Tibial nerve (tissue), 4 donors: ENCODE results near the gene LGI4. TPM values are rescaled to one million over a fixed set of nuclear protein-coding genes. Genes with fewer than 3 reads are reported as not detected.
A peak's percentile ranks its signal among the peaks of the same experiment; 100 is the strongest.

Experiments used
- DNase-seq, 2 donors: peaks; one replicate each; pipeline ENCODE4 v3.0.0-alpha.2; 2019; ENCODE audit warnings: low spot score in 2 of 2
- H3K27ac ChIP-seq, 4 donors: fragments of 200-600 bp; sonication (generic) in 3 of 4; one replicate each; pipeline ENCODE4 v1.5.1; 2017 to 2019; ENCODE audit warnings: mild to moderate bottlenecking in 1 of 4
- H3K27me3 ChIP-seq, 2 donors: fragments of 200-600 bp; sonication (generic) in 1 of 2; one replicate each; pipeline versions ENCODE4 v1.5.1 to v1.6.0; 2017 to 2019
- H3K36me3 ChIP-seq, 3 donors: fragments of 200-600 bp; sonication (generic); one replicate each; pipeline ENCODE4 v1.5.1; 2018 to 2019
- H3K4me1 ChIP-seq, 4 donors: fragments of 200-600 bp; sonication (generic) in 3 of 4; one replicate each; pipeline ENCODE4 v1.5.1; 2017 to 2019
- H3K4me3 ChIP-seq, 4 donors: fragments of 200-600 bp; sonication (generic) in 3 of 4; one replicate each; pipeline ENCODE4 v1.5.1; 2017 to 2019; ENCODE audit warnings: mild to moderate bottlenecking in 1 of 4, moderate library complexity in 1 of 4
- H3K9me3 ChIP-seq, 4 donors: fragments of 200-600 bp; sonication (generic) in 3 of 4; one replicate each; pipeline ENCODE4 v1.5.1; 2017 to 2019
- EP300 ChIP-seq, 2 donors: sonication (generic); formaldehyde crosslinking; IDR thresholded peaks; one replicate each; pipeline ENCODE4 v1.6.1; 2017; ENCODE audit warnings: antibody characterized with exemption in 2 of 2, mild to moderate bottlenecking in 1 of 2
- POLR2A ChIP-seq, 2 donors: fragments of 450-650 bp; IDR thresholded peaks; one replicate each; pipeline ENCODE4 v1.6.1; 2017; ENCODE audit warnings: antibody characterized with exemption in 2 of 2, mild to moderate bottlenecking in 2 of 2, moderate library complexity in 2 of 2
- WGBS, 2 donors: methylation state at CpG; one replicate each; pipeline ENCODE4 v1.1.5; 2018; 5-methylcytosine and 5-hydroxymethylcytosine counted together
- total RNA-seq, 4 donors: library from RNA; depleted of rRNA; stranded (reverse); fragments of >200 nt; gene quantifications; one replicate each; pipeline ENCODE4 v1.1.0, GENCODE V29; 2016
- TF ChIP-seq, protein P1 (sequence below), 5 experiments: fragments of 200-600 bp in 3 of 5; fragments of 450-650 bp in 2 of 5; sonication (generic) in 3 of 5; IDR thresholded peaks; one replicate each; pipeline ENCODE4 v1.5.1; 2016 to 2019; ENCODE audit warnings: antibody characterized with exemption in 5 of 5, mild to moderate bottlenecking in 3 of 5, moderate library complexity in 2 of 5

The LGI4 gene
- total RNA-seq, 4 donors from 2014 or later: 207 to 323 (median 302) TPM

DNA sequence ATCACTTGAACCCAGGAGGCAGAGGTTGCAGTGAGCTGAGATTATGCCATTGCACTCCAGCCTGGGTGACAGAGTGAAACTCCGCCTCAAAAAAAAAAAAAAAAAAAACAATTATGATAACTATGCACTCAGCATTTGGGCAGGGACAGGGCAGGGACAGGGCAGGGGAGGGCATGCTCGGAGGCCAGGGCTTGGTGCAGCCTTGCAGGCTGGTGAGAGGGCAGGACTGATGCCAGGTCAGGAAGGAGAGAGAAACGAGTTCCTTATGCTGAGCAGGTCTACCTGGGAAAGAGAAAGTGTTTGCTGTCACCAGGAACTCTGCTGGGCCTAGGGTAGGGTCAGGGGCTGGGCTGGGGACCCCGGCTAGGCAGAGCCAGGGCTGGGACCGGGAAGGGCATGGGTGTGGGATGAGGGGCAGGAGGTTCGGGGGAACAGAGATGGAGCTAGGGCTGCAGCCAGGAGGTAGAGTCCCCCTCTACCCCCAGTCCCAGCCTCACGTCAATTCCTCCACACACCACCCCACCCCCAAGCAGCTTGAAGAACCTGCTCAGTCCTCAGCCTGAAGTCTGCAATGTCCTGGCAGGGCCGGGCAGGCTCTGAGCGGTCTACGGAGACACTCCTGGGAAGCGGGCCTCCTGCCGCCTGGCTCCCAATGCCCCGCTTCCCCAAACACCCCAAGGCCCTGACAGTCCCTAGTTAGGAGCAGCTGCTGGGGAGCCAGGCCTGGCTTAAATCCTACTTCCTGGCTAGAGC, 16.4 kb downstream of the LGI4 start:
- Histone ChIP-seq H3K9me3 (no peaks in the 10 kb centered on the region), H3K27ac (peak overlapping the region; percentile 82 to 99 (median 90)), H3K4me3 (no peak overlapping the region), H3K36me3 (no peaks in the 10 kb centered on the region), H3K4me1 (peaks cover 0 to 99% (median 47%) of the 10 kb centered on the region in 4 donors), H3K27me3 (no peaks in the 10 kb centered on the region)
- no peak for DNase-seq
- 54 to 60% methylated on average over 8 to 13 of the region's 13 CpGs for WGBS, 2 donors
- TF ChIP-seq EP300 (IDR thresholded peaks at IDR 0.05) (no peak), POLR2A (IDR thresholded peaks at IDR 0.05) (no peak)
- TF ChIP-seq, protein P1, sequence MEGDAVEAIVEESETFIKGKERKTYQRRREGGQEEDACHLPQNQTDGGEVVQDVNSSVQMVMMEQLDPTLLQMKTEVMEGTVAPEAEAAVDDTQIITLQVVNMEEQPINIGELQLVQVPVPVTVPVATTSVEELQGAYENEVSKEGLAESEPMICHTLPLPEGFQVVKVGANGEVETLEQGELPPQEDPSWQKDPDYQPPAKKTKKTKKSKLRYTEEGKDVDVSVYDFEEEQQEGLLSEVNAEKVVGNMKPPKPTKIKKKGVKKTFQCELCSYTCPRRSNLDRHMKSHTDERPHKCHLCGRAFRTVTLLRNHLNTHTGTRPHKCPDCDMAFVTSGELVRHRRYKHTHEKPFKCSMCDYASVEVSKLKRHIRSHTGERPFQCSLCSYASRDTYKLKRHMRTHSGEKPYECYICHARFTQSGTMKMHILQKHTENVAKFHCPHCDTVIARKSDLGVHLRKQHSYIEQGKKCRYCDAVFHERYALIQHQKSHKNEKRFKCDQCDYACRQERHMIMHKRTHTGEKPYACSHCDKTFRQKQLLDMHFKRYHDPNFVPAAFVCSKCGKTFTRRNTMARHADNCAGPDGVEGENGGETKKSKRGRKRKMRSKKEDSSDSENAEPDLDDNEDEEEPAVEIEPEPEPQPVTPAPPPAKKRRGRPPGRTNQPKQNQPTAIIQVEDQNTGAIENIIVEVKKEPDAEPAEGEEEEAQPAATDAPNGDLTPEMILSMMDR (IDR thresholded peaks at IDR 0.05): no peak

DNA sequence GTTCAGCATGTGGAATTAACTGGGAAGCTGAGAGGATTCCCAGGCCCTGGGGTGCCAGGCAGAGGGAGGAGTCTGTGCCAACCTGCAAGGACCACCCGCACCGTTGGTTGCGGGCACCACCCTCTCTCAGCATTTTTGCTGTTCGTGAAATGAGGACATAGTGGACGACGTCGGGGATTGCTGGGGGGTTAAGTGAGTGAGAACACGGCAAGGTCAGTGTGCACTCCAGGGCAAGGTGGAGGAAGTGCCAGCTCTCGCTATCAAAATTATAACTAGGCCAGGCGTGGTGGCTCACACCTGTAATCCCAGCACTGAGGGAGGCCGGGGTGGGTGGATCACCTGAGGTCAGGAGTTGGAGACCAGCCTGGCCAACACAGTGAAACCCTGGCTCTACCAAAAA, 17.1 kb downstream of the LGI4 start:
- no peaks in the 10 kb centered on the region for H3K36me3 ChIP-seq
- 50 to 60% methylated on average over 11 of the region's 11 CpGs for WGBS, 2 donors
- H3K27me3 ChIP-seq: no peaks in the 10 kb centered on the region
- peak overlapping the region; percentile 82 to 99 (median 90) for H3K27ac ChIP-seq
- no peak for TF ChIP-seq POLR2A (IDR thresholded peaks at IDR 0.05)
- TF ChIP-seq, protein P1 (IDR thresholded peaks at IDR 0.05): no peak
- TF ChIP-seq EP300 (IDR thresholded peaks at IDR 0.05): no peak
- DNase-seq: no peak
- H3K4me3 ChIP-seq: no peak overlapping the region
- no peaks in the 10 kb centered on the region for H3K9me3 ChIP-seq
- H3K4me1 ChIP-seq: peaks cover 0 to 98% (median 41%) of the 10 kb centered on the region in 4 donors

- Histone ChIP-seq H3K27ac (peak overlapping the region; percentile 82 to 99 (median 90)), H3K4me1 (peaks cover 0 to 93% (median 34%) of the 10 kb centered on the region in 4 donors), H3K4me3 (peak overlapping the region in 3 of 4 donors; percentile 32 to 46 (median 33)), H3K9me3 (no peaks in the 10 kb centered on the region), H3K36me3 (no peaks in the 10 kb centered on the region), H3K27me3 (no peaks in the 10 kb centered on the region)
- no peak for DNase-seq
- no peak for TF ChIP-seq POLR2A (IDR thresholded peaks at IDR 0.05)
- TF ChIP-seq, protein P1 (IDR thresholded peaks at IDR 0.05): no peak
- no peak for TF ChIP-seq EP300 (IDR thresholded peaks at IDR 0.05)
- 25 to 59% methylated on average over 8 of the region's 8 CpGs for WGBS, 2 donors
These were observed 17.7 kb downstream of the LGI4 start for GRCh38 chr19:35117116-35117515.

GRCh38 chr19:35116072-35116801, 18.6 kb downstream of the LGI4 start:
- H3K36me3 ChIP-seq: no peaks in the 10 kb centered on the region
- peak overlapping the region; percentile 82 to 99 (median 90) for H3K27ac ChIP-seq
- TF ChIP-seq EP300 (IDR thresholded peaks at IDR 0.05) (no peak), POLR2A (IDR thresholded peaks at IDR 0.05) (no peak)
- TF ChIP-seq, protein P1 (IDR thresholded peaks at IDR 0.05): no peak
- H3K4me3 ChIP-seq: peak overlapping the region; percentile 3 to 46 (median 32)
- peaks cover 0 to 93% (median 29%) of the 10 kb centered on the region in 4 donors for H3K4me1 ChIP-seq
- H3K27me3 ChIP-seq: no peaks in the 10 kb centered on the region
- WGBS, 2 donors: 57 to 65% methylated on average over 11 to 13 of the region's 13 CpGs
- H3K9me3 ChIP-seq: no peaks in the 10 kb centered on the region
- DNase-seq: no peak
